ENCODE results near the gene LMO2. TPM values are rescaled to one million over a fixed set of nuclear protein-coding genes. Genes with fewer than 3 reads are reported as not detected.

LMO2 gene
- total and polyA plus RNA-seq, 2 of the 13 experiments (the other 11 are each of a cell fraction or from before 2014, with no cell fraction given) = not detected

DNA sequence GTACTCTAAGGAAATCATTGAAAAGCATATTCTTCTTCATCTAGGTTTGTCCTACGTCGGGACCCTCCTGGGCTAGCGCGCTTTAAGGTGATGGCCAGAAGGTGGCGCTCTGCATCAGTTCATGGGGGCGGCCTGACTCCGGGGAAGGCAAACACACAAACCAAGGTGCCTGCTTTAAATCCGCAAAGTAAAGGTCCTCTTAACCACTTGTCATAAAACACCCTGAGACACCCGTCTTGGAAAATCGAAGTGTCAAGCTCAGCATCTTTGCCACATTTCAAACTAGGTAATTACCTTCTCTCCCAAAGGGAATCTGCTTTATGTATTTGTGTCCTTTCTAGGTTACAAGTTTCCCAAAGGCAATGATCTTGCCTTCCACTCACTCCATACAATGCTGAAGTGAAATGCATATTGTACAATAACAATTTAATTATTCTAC lies 33.9 kb downstream of the LMO2 start (continued):
- TF ChIP-seq, protein P1, sequence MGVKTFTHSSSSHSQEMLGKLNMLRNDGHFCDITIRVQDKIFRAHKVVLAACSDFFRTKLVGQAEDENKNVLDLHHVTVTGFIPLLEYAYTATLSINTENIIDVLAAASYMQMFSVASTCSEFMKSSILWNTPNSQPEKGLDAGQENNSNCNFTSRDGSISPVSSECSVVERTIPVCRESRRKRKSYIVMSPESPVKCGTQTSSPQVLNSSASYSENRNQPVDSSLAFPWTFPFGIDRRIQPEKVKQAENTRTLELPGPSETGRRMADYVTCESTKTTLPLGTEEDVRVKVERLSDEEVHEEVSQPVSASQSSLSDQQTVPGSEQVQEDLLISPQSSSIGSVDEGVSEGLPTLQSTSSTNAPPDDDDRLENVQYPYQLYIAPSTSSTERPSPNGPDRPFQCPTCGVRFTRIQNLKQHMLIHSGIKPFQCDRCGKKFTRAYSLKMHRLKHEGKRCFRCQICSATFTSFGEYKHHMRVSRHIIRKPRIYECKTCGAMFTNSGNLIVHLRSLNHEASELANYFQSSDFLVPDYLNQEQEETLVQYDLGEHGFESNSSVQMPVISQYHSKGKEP (CRISPR knock-in tag; IDR thresholded peaks at IDR 0.05) = no peak
- TF ChIP-seq, protein P2, sequence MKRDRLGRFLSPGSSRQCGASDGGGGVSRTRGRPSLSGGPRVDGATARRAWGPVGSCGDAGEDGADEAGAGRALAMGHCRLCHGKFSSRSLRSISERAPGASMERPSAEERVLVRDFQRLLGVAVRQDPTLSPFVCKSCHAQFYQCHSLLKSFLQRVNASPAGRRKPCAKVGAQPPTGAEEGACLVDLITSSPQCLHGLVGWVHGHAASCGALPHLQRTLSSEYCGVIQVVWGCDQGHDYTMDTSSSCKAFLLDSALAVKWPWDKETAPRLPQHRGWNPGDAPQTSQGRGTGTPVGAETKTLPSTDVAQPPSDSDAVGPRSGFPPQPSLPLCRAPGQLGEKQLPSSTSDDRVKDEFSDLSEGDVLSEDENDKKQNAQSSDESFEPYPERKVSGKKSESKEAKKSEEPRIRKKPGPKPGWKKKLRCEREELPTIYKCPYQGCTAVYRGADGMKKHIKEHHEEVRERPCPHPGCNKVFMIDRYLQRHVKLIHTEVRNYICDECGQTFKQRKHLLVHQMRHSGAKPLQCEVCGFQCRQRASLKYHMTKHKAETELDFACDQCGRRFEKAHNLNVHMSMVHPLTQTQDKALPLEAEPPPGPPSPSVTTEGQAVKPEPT (CRISPR knock-in tag; IDR thresholded peaks at IDR 0.05; ENCODE audit: low read depth) = no peak
- TF ChIP-seq, protein P3, sequence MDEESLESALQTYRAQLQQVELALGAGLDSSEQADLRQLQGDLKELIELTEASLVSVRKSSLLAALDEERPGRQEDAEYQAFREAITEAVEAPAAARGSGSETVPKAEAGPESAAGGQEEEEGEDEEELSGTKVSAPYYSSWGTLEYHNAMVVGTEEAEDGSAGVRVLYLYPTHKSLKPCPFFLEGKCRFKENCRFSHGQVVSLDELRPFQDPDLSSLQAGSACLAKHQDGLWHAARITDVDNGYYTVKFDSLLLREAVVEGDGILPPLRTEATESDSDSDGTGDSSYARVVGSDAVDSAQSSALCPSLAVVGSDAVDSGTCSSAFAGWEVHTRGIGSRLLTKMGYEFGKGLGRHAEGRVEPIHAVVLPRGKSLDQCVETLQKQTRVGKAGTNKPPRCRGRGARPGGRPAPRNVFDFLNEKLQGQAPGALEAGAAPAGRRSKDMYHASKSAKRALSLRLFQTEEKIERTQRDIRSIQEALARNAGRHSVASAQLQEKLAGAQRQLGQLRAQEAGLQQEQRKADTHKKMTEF (CRISPR knock-in tag; IDR thresholded peaks at IDR 0.05) = no peak
- TF ChIP-seq IKZF4 (CRISPR knock-in tag; IDR thresholded peaks at IDR 0.05; ENCODE audit: borderline replicate concordance, low read depth, not compliant biosample characterization) (no peak), BCL6 (CRISPR knock-in tag; IDR thresholded peaks at IDR 0.05) (peak; percentile 32; the same call in 1 of the 2 replicates), ZNF691 (CRISPR knock-in tag; IDR thresholded peaks at IDR 0.05; ENCODE audit: borderline replicate concordance, low read depth) (no peak), ZNF510 (CRISPR knock-in tag; IDR thresholded peaks at IDR 0.05; ENCODE audit: low read depth) (no peak), MZF1 (CRISPR knock-in tag; IDR thresholded peaks at IDR 0.05; ENCODE audit: borderline replicate concordance) (no peak), ZNF143 (CRISPR knock-in tag; IDR thresholded peaks at IDR 0.05) (no peak)
- TF ChIP-seq, protein P4, sequence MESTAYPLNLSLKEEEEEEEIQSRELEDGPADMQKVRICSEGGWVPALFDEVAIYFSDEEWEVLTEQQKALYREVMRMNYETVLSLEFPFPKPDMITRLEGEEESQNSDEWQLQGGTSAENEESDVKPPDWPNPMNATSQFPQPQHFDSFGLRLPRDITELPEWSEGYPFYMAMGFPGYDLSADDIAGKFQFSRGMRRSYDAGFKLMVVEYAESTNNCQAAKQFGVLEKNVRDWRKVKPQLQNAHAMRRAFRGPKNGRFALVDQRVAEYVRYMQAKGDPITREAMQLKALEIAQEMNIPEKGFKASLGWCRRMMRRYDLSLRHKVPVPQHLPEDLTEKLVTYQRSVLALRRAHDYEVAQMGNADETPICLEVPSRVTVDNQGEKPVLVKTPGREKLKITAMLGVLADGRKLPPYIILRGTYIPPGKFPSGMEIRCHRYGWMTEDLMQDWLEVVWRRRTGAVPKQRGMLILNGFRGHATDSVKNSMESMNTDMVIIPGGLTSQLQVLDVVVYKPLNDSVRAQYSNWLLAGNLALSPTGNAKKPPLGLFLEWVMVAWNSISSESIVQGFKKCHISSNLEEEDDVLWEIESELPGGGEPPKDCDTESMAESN (CRISPR knock-in tag; conservative IDR thresholded peaks at IDR 0.05) = no peak
